Psoas muscle (tissue), 8 donors: ENCODE measurements around the gene FAM83E. TPM values are rescaled to one million over a fixed set of nuclear protein-coding genes. Genes with fewer than 3 reads are reported as not detected.

Source experiments
- ATAC-seq, 4 donors: fragments of 200-7000 bp; cut with Tn5 transposase; one replicate each; pipeline ENCODE4 v1.9.1; 2020; ENCODE audit warnings: moderate library complexity in 3 of 4, mild to moderate bottlenecking in 2 of 4
- DNase-seq, 2 donors: peaks; one replicate each; pipeline ENCODE4 v3.0.0-alpha.2; 2020
- H3K27ac ChIP-seq: fragments of 200-600 bp; one replicate; pipeline ENCODE4 v1.8.0; 2022
- H3K27me3 ChIP-seq, 3 donors: fragments of 200-600 bp in 1 of 3; one replicate each; pipeline versions ENCODE4 v1.6.1 to v1.8.0; 2013 to 2022; ENCODE audit warnings: low read length in 2 of 3, mild to moderate bottlenecking in 2 of 3, moderate library complexity in 1 of 3; ENCODE audit not compliant: insufficient read depth in 3 of 3
- H3K36me3 ChIP-seq, 2 donors: fragments of 200-600 bp in 1 of 2; one replicate each; pipeline versions ENCODE4 v1.6.1 to v1.8.0; 2013 to 2022; ENCODE audit warnings: low read depth in 1 of 2, mild to moderate bottlenecking in 1 of 2, moderate library complexity in 1 of 2; ENCODE audit not compliant: insufficient read depth in 1 of 2
- H3K4me1 ChIP-seq: fragments of 200-600 bp; one replicate; pipeline ENCODE4 v1.8.0; 2022
- H3K4me3 ChIP-seq: fragments of 200-600 bp; one replicate; pipeline ENCODE4 v1.8.0; 2022; ENCODE audit warnings: mild to moderate bottlenecking
- H3K9me3 ChIP-seq: fragments of 200-600 bp; one replicate; pipeline ENCODE4 v1.8.0; 2022
- WGBS, 3 donors: extraction: QIAGEN DNeasy Blood & Tissue Kit; methylation state at CpG; one replicate each; pipeline versions ENCODE4 v1.1.6 to v1.1.7; 2013; 5-methylcytosine and 5-hydroxymethylcytosine counted together
- intact Hi-C, 2 donors: fragments of 100-400 bp; cut with DNase I; formaldehyde crosslinking; loops; one replicate each; pipeline versions ENCODE4 v1.11.0 to v1.14.2; 2022
- polyA plus RNA-seq, 3 donors: library from polyadenylated mRNA; stranded (reverse); fragments of 200-250 nt; gene quantifications; one replicate each; pipeline ENCODE4 v1.2.3, GENCODE V29; 2013
- total RNA-seq, 4 donors: library from RNA; stranded (reverse); fragmentation: NEBNext Ultra II Directional in 2 of 4; extraction: Animal tissue kit (Norgen Biotek cat#: 25700) in 2 of 4; gene quantifications; one replicate each; pipeline versions ENCODE4 v1.2.1 to v1.2.4, GENCODE V29; 2021 to 2023
- TF ChIP-seq, protein P1 (sequence below): fragments of 200-600 bp; IDR thresholded peaks from one replicate; pipeline ENCODE4 v1.8.0; 2022; ENCODE audit warnings: antibody characterized with exemption
- donor health status: healthy with polysubstance abuse.
- donor health status: DM: no; HTN: no; CAD: no; lungs with moderate emphysema.
- donor health status: Bipolar disorder and iron deficiency.
- donor health status: healthy.
- donor health status: DM: yes; HTN: yes; CAD: no.
- donor health status: DM: no; HTN: no; CAD: no.
- donor health status: DM: no; HTN: no; CAD: no.
- donor health status: DM: yes; HTN: yes; CAD: no.

The FAM83E gene
- total and polyA plus RNA-seq, 7 donors, result 0.01 to 0.20 TPM; not detected in 5

DNA sequence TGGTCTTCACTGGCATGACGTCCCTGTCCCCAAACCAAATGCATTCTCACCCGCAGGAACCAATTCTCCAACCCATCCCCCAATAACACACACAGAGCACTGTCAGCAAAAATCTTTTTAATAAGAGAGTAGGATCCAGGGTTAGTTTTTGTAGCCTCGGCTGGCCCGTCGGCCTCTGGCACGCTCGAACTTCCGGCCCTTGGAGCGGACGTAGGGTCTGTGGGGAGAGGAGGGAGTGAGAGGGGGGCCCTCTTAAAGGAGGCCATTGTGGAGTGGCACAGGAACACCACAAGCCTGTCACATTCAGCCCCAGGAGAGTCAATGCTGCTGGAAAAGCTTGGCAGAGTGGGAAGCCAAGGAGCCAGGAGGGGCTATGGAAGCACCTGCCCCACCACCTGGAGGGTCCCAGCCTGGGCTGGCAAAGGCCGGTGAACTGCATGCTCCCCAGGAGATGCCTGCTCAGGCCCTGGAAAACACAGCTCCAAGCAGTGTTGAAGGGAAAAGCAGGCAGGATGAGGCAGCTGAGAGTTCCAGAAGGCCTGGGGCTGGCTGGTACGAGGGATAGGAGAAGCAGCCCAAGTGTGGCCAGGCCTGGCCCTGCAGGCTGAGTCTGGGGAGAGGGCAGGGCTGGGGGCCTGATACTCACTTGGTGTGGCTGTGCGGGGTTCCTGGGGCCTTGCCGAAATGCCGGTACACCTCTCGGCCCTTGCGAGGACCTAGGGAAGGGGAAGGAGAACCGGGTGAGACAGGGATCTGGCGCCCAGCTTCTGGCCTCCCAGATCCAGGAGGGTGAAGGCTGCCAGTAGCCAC, 560 bp upstream of the FAM83E start:
- no peaks in the 10 kb centered on the region for H3K27me3 ChIP-seq
- no peak for DNase-seq
- peaks cover 37% of the 10 kb centered on the region for H3K4me1 ChIP-seq
- no peak overlapping the region for H3K27ac ChIP-seq
- ATAC-seq, result no peak
- WGBS, 3 donors, result 70 to 74% (median 72%) methylated on average over 19 of the region's 19 CpGs
- intact Hi-C loops, result no loop called here
- TF ChIP-seq, protein P1, sequence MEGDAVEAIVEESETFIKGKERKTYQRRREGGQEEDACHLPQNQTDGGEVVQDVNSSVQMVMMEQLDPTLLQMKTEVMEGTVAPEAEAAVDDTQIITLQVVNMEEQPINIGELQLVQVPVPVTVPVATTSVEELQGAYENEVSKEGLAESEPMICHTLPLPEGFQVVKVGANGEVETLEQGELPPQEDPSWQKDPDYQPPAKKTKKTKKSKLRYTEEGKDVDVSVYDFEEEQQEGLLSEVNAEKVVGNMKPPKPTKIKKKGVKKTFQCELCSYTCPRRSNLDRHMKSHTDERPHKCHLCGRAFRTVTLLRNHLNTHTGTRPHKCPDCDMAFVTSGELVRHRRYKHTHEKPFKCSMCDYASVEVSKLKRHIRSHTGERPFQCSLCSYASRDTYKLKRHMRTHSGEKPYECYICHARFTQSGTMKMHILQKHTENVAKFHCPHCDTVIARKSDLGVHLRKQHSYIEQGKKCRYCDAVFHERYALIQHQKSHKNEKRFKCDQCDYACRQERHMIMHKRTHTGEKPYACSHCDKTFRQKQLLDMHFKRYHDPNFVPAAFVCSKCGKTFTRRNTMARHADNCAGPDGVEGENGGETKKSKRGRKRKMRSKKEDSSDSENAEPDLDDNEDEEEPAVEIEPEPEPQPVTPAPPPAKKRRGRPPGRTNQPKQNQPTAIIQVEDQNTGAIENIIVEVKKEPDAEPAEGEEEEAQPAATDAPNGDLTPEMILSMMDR, result no peak
- peaks cover 8 to 32% of the 10 kb centered on the region in 2 donors for H3K36me3 ChIP-seq
- no peaks in the 10 kb centered on the region for H3K9me3 ChIP-seq
- no peak overlapping the region for H3K4me3 ChIP-seq

DNA sequence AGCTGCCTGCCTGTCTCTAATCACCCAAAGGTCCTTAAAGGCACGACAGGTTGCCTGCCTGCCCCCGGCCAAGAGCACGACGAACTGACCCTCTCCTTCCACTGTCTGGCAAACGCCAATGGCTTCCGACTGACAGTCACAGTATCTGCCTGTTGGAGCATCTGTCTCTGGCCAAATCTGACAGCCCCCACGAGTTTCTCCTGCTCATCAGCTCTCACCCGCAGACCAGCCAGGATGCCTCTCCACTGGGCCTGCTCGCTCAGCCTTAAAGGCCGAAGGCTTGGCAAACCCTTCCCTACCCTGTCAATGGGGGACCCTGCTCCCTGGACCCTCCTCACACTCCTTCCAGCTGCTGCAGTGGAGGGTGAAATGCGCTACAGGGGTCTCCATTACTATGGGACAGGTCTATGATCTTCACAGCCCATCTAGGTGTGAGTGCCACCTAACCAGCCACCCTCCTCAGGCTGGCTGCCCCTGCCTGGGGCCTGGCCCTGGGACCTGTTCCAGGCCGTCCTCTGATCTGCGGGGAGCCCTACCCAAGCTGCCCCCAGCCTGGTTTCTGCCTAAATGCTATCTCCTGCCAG, 932 bp downstream of the FAM83E start:
- peak; percentile 0 to 2 (median 2) for ATAC-seq
- WGBS, 3 donors, result 35 to 46% (median 37%) methylated on average over 13 of the region's 13 CpGs

DNA sequence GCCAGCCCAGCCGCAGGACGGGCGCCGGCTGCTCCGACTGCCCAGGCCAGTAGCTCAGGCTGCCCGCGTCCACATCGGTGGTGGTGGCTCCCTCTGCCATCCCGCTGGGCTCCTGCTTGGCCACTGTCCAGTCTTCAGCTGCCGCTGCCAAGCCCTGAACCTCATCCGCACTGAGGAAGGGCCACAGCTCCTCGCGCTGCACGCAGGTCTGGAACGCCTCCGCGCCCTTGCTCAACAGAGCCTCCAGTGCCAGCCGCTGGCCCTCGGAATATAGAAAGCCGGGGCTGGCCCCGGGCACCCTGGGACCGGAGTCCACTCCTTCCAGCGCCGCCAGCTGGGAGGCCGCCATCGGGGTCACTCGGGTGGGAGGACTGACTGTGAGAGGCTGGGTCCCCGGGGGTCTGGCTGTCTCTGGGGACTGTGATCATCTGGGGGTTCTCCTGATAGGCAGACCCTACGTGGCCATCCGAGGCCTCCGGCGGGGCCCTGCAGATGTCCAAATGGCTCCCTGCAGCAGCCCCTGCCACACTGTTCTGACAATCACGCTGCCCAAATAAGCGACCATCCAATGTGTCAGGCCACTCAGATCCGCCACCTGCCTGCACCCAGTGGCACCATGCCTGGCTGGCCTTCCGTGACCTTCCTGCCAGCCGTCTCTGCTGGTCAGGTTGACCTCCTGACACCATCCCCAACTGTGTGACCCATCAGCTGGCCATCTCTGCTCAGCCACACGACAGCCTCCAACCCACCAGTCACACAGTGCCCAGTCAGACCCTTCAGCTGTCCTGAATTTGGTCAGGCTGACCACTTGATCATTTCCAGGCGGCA, 1.6 kb downstream of the FAM83E start:
- H3K27ac ChIP-seq, result peak overlapping the region; percentile 85
- peak overlapping the region; percentile 35 for H3K4me3 ChIP-seq
- H3K9me3 ChIP-seq, result no peaks in the 10 kb centered on the region
- H3K27me3 ChIP-seq, result no peaks in the 10 kb centered on the region
- DNase-seq (peak; percentile 67 to 86), ATAC-seq (peak; percentile 77 to 83 (median 79))
- TF ChIP-seq, protein P1, result no peak
- peaks cover 32% of the 10 kb centered on the region for H3K4me1 ChIP-seq
- peaks cover 8 to 32% of the 10 kb centered on the region in 2 donors for H3K36me3 ChIP-seq
- 26 to 31% (median 28%) methylated on average over 38 to 39 of the region's 39 CpGs for WGBS, 3 donors
- intact Hi-C loops, result no loop called here

More for the DNA sequence above, 932 bp downstream of the FAM83E start:
- Histone ChIP-seq H3K9me3 (no peaks in the 10 kb centered on the region), H3K36me3 (peaks cover 8 to 32% of the 10 kb centered on the region in 2 donors), H3K27ac (peak overlapping the region; percentile 85), H3K27me3 (no peaks in the 10 kb centered on the region), H3K4me1 (peaks cover 33% of the 10 kb centered on the region), H3K4me3 (no peak overlapping the region)
- no peak for DNase-seq
- intact Hi-C loops, result no loop called here
- TF ChIP-seq, protein P1, result no peak

DNA sequence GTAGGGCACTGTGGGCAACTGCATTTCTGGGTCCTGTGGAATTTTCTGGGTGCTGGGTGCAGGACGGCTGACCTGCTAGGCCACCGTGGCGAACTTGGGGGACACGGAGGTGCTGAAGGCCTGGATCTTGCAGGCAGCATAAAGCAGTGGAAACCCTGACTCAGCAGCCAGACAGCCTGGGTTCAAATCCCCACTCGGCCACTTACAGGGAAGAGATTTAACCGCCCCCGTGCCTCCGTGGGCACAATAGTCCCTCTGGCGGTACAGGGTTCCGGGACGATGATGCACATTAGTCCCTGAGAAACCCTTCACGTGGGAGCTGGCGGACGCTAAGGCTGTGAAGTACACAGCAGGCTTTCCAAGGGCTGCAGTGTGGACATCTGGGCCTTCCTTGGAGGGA, 3.0 kb downstream of the FAM83E start:
- TF ChIP-seq, protein P1, result no peak
- DNase-seq, result no peak
- Histone ChIP-seq H3K36me3 (peaks cover 8 to 23% of the 10 kb centered on the region in 2 donors), H3K9me3 (no peaks in the 10 kb centered on the region), H3K4me3 (no peak overlapping the region), H3K27me3 (no peaks in the 10 kb centered on the region), H3K27ac (no peak overlapping the region), H3K4me1 (peaks cover 18% of the 10 kb centered on the region)
- ATAC-seq, result no peak
- intact Hi-C loops, result no loop called here
- 87 to 91% (median 90%) methylated on average over 14 of the region's 14 CpGs for WGBS, 3 donors
